Kidney epithelial cell (primary cell): ENCODE measurements around the gene PROC. TPM values are rescaled to one million over a fixed set of nuclear protein-coding genes. Genes with fewer than 3 reads are reported as not detected.

ENCODE experiments used
- DNase-seq: peaks from one replicate; pipeline ENCODE4 v3.0.0-alpha.2; 2010; ENCODE audit warnings: low read depth
- H3K27me3 ChIP-seq: 2 replicates; pipeline ENCODE4 v1.6.0; 2011; ENCODE audit warnings: low read length; ENCODE audit not compliant: control insufficient read depth, insufficient read depth
- H3K36me3 ChIP-seq: 2 replicates; pipeline ENCODE4 v1.5.1; 2011; ENCODE audit warnings: low read length; ENCODE audit not compliant: control insufficient read depth, insufficient read depth
- H3K4me3 ChIP-seq: 2 replicates; pipeline ENCODE4 v1.5.1; 2011; ENCODE audit warnings: low read depth, mild to moderate bottlenecking, control low read depth, low read length
- CTCF ChIP-seq: IDR thresholded peaks from 2 replicates; pipeline ENCODE4 v1.5.1; 2011; ENCODE audit warnings: mild to moderate bottlenecking, moderate library complexity, low read length, control low read depth, inconsistent platforms; ENCODE audit not compliant: insufficient read depth, poor library complexity, severe bottlenecking
- total RNA-seq: library from RNA; depleted of rRNA; stranded (reverse); fragments of >200 nt; gene quantifications from 2 replicates; pipeline ENCODE4 v1.2.3, GENCODE V29; 2015

The PROC gene
- total RNA-seq, 1 donor from 2014 or later, result 2.9 TPM

GRCh38 chr2:127410871-127411652, 7.2 kb upstream of the PROC start:
- Histone ChIP-seq H3K4me3 (no peak overlapping the region), H3K27me3 (no peaks in the 10 kb centered on the region), H3K36me3 (no peaks in the 10 kb centered on the region)
- no peak for TF ChIP-seq CTCF
- no peak for DNase-seq

- DNase-seq, result no peak
- no peaks in the 10 kb centered on the region for H3K27me3 ChIP-seq
- H3K4me3 ChIP-seq, result no peak overlapping the region
- TF ChIP-seq CTCF, result no peak
- no peaks in the 10 kb centered on the region for H3K36me3 ChIP-seq
These were observed 6.4 kb upstream of the PROC start for GRCh38 chr2:127411653-127412369.

- Histone ChIP-seq H3K36me3 (no peaks in the 10 kb centered on the region), H3K27me3 (no peaks in the 10 kb centered on the region), H3K4me3 (no peak overlapping the region)
- TF ChIP-seq CTCF, result no peak
- no peak for DNase-seq
These were observed 5.0 kb upstream of the PROC start for GRCh38 chr2:127413200-127413599.

GRCh38 chr2:127413782-127414637, 4.2 kb upstream of the PROC start:
- Histone ChIP-seq H3K36me3 (no peaks in the 10 kb centered on the region), H3K27me3 (no peaks in the 10 kb centered on the region), H3K4me3 (no peak overlapping the region)
- TF ChIP-seq CTCF, result no peak
- no peak for DNase-seq

- no peak for TF ChIP-seq CTCF
- Histone ChIP-seq H3K27me3 (no peaks in the 10 kb centered on the region), H3K36me3 (no peaks in the 10 kb centered on the region), H3K4me3 (no peak overlapping the region)
- no peak for DNase-seq
These were observed 3.3 kb upstream of the PROC start for GRCh38 chr2:127414638-127415592.
